SKM-1 (cell line): ENCODE data around the gene PCDHA8.
"Not testable (repeated sequence)": the region's sequence is repeated elsewhere in the genome, so short reads cannot be mapped to it uniquely, and the experiment has no call there.

Experiments
- DNase-seq: peaks from one replicate; lab custom pipeline; 2025; ENCODE audit not compliant: unreplicated experiment; lab: John Stamatoyannopoulos, UW

PCDHA8 gene

DNA sequence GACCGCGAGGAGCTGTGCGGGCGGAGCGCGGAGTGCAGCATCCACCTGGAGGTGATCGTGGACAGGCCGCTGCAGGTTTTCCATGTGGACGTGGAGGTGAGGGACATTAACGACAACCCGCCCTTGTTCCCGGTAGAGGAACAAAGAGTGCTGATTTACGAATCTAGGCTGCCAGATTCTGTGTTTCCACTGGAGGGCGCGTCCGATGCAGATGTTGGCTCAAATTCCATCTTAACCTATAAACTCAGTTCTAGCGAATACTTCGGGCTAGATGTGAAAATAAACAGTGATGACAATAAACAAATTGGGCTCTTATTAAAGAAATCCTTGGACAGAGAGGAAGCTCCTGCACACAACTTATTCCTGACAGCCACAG lies 12.6 kb upstream of the PCDHA8 start:
- no peak for DNase-seq

DNA sequence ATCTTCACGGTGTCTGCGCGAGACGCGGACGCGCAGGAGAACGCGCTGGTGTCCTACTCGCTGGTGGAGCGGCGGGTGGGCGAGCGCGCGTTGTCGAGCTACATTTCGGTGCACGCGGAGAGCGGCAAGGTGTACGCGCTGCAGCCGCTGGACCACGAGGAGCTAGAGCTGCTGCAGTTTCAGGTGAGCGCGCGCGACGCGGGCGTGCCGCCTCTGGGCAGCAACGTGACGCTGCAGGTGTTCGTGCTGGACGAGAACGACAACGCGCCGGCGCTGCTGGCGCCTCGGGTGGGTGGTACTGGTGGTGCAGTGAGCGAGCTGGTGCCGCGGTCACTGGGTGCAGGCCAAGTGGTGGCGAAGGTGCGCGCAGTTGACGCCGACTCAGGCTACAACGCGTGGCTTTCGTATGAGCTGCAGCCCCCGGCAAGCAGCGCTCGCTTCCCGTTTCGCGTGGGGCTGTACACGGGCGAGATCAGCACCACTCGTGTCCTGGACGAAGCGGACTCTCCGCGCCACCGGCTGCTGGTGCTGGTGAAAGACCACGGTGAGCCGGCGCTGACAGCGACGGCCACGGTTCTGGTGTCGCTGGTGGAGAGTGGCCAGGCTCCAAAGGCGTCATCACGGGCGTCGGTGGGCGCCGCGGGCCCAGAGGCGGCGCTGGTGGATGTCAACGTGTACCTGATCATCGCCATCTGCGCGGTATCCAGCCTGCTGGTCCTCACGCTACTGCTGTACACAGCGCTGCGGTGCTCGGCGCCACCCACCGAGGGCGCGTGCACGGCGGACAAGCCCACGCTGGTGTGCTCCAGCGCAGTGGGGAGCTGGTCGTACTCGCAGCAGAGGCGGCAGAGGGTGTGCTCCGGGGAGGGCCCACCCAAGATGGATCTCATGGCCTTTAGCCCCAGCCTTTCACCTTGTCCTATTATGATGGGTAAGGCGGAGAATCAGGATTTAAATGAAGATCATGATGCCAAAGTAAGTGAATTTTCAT lies 11.2 kb upstream of the PCDHA8 start:
- not testable (repeated sequence) for DNase-seq

DNA sequence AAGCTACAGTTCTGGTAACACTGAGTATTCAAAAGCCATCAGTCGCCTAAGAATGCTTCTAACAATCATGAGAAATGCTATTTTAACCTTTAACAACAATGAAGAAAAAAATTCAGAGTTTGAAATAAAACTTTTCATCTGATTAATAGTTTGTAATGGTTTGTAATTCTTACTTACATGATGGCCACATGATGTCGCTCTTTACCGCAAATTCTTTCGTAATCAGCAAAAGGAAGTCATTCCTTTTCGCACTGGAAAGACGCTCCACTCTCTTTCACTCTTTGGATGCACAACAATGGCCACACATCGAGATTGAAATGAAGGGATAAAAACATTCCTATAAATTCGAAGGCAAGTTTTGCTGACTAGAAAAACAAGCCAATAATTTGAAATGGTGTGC lies 7.0 kb upstream of the PCDHA8 start, which contains the start of gene PCDHA7:
Gene PCDHA7, plus strand, starts transcription at position 277 of the 400 bp plus-strand sequence. Its CDS starts 115 bp downstream, at position 392.
- DNase-seq: no peak

DNA sequence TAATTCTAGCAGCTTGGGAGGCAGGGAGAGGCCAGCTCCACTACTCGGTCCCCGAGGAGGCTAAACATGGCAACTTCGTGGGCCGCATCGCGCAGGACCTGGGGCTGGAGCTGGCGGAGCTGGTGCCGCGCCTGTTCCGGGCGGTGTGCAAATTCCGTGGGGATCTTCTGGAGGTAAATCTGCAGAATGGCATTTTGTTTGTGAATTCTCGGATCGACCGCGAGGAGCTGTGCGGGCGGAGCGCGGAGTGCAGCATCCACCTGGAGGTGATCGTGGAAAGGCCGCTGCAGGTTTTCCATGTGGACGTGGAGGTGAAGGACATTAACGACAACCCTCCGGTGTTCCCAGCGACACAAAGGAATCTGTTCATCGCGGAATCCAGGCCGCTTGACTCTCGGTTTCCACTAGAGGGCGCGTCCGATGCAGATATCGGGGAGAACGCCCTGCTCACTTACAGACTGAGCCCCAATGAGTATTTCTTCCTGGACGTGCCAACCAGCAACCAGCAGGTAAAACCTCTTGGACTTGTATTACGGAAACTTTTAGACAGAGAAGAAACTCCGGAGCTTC lies 6.5 kb upstream of the PCDHA8 start:
- not testable (repeated sequence) for DNase-seq

DNA sequence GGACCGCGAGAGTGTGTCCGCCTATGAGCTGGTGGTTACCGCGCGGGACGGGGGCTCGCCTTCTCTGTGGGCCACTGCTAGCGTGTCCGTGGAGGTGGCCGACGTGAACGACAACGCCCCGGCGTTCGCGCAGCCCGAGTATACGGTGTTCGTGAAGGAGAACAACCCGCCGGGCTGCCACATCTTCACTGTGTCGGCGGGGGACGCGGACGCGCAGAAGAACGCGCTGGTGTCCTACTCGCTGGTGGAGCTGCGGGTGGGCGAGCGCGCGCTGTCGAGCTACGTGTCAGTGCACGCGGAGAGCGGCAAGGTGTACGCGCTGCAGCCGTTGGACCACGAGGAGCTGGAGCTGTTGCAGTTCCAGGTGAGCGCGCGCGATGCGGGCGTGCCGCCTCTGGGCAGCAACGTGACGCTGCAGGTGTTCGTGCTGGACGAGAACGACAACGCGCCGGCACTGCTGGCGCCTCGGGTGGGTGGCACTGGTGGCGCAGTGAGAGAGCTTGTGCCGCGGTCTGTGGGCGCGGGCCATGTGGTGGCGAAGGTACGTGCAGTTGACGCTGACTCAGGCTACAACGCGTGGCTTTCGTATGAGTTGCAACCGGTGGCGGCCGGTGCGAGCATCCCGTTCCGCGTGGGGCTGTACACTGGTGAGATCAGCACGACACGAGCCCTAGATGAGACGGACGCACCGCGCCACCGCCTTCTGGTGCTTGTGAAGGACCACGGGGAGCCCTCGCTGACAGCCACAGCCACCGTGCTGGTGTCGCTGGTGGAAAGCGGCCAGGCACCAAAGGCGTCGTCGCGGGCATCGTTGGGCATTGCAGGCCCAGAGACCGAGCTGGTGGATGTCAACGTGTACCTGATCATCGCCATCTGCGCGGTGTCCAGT lies 5.1 kb upstream of the PCDHA8 start:
- DNase-seq: no peak

DNA sequence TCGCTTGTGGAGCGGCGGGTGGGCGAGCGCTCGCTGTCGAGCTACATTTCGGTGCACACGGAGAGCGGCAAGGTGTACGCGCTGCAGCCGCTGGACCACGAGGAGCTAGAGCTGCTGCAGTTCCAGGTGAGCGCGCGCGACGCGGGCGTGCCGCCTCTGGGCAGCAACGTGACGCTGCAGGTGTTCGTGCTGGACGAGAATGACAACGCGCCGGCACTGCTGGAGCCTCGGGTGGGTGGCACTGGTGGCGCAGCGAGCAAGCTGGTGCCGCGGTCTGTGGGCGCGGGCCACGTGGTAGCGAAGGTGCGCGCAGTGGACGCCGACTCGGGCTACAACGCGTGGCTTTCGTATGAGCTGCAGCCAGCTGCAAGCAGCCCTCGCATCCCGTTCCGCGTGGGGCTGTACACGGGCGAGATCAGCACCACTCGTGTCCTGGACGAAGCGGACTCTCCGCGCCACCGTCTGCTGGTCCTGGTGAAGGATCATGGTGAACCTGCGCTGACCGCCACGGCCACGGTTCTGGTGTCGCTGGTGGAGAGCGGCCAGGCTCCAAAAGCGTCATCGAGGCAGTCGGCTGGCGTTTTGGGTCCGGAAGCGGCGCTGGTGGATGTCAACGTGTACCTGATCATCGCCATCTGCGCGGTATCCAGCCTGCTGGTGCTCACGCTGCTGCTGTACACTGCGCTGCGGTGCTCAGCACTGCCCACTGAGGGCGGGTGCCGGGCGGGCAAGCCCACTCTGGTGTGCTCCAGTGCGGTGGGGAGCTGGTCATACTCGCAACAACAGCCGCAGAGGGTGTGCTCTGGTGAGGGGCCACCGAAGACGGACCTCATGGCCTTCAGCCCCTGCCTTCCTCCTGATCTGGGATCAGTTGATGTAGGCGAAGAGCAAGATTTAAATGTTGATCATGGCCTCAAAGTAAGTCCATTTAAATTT lies 2.1 kb downstream of the PCDHA8 start:
- no peak for DNase-seq

DNA sequence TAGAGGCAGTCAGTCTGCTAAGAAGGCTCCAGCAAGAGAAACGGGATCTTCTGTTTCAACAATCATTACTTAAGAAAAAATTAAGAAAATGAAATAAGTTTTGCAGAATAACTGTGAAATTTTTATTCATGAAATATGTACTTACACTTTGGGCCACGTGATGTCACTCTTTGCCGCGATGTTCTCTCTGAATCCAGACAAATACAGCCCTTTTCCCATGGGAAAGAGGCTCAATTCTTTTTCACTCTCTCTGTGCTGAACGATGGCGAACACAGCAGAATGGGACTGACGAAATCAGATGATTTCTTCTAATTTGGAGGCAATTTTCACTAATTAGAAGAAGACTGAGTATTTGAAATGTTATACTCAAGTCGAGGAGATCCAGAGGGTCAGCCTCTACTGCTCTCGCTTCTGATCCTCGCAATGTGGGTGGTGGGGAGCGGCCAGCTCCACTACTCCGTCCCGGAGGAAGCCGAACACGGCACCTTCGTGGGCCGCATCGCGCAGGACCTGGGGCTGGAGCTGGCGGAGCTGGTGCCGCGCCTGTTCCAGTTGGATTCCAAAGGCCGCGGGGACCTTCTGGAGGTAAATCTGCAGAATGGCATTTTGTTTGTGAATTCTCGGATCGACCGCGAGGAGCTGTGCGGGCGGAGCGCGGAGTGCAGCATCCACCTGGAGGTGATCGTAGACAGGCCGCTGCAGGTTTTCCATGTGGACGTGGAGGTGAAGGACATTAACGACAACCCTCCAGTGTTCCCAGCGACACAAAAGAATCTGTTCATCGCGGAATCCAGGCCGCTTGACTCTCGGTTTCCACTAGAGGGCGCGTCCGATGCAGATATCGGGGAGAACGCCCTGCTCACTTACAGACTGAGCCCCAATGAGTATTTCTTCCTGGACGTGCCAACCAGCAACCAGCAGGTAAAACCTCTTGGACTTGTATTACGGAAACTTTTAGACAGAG lies 7.4 kb downstream of the PCDHA8 start, which contains the start of gene PCDHA9:
Gene PCDHA9, plus strand, starts transcription at position 244 of the 964 bp plus-strand sequence. Its CDS starts 114 bp downstream, at position 358.
- DNase-seq: not testable (repeated sequence)

DNA sequence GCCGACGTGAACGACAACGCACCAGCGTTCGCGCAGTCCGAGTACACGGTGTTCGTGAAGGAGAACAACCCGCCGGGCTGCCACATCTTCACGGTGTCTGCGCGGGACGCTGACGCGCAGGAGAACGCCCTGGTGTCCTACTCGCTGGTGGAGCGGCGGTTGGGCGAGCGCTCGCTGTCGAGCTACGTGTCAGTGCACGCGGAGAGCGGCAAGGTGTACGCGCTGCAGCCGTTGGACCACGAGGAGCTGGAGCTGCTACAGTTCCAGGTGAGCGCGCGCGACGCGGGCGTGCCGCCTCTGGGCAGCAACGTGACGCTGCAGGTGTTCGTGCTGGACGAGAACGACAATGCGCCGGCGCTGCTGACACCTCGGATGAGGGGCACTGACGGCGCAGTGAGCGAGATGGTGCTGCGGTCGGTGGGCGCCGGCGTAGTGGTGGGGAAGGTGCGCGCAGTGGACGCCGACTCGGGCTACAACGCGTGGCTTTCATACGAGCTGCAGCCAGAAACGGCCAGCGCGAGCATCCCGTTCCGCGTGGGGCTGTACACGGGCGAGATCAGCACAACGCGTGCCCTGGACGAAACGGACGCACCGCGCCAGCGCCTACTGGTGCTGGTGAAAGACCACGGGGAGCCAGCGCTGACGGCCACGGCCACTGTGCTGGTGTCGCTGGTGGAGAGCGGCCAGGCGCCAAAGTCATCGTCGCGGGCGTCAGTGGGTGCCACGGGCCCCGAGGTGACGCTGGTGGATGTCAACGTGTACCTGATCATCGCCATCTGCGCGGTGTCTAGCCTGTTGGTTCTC lies 9.0 kb downstream of the PCDHA8 start:
- not testable (repeated sequence) for DNase-seq

DNA sequence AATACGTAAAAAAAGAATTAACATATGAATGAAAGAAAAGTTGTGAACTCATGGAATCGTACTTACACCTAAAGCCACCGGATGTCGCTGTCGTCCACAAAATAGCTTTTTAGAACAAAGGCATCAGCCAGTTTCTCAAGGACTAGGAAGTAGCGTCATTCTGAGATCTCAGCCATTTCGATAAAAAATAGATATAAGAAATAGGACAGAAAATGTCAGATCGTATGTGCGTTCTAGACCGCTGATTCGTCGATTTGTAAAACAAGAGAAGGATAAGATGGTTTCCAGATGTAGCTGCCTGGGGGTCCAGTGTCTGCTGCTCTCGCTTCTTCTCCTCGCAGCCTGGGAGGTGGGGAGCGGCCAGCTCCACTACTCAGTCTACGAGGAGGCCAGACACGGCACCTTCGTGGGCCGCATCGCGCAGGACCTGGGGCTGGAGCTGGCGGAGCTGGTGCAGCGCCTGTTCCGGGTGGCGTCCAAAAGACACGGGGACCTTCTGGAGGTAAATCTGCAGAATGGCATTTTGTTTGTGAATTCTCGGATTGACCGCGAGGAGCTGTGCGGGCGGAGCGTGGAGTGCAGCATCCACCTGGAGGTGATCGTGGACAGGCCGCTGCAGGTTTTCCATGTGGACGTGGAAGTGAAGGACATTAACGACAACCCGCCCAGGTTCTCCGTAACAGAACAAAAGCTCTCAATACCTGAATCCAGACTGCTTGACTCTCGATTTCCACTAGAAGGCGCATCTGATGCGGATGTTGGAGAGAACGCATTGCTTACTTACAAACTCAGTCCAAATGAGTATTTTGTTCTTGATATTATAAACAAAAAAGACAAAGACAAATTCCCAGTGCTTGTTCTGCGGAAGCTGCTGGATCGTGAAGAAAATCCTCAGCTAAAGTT lies 15.0 kb downstream of the PCDHA8 start, which contains the start of gene PCDHA10:
Gene PCDHA10, plus strand, starts transcription at position 126 of the 903 bp plus-strand sequence. Its CDS starts 152 bp downstream, at position 278.
- no peak for DNase-seq

DNA sequence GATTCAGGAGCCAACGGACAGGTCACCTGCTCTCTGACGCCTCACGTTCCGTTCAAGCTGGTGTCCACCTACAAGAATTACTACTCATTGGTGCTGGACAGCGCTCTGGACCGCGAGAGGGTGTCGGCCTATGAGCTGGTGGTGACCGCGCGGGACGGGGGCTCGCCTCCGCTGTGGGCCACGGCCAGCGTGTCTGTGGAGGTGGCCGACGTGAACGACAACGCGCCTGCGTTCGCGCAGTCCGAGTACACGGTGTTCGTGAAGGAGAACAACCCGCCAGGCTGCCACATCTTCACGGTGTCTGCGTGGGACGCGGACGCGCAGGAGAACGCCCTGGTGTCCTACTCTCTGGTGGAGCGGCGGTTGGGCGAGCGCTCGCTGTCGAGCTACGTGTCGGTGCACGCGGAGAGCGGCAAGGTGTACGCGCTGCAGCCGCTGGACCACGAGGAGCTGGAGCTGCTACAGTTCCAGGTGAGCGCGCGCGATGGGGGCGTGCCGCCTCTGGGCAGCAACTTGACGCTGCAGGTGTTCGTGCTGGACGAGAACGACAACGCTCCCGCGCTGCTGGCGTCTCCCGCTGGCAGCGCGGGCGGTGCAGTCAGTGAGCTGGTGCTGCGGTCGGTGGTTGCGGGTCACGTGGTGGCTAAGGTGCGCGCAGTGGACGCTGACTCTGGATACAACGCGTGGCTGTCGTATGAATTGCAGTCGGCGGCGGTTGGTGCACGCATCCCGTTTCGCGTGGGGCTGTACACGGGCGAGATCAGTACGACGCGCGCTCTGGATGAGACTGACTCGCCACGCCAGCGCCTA lies 16.4 kb downstream of the PCDHA8 start:
- no peak for DNase-seq

DNA sequence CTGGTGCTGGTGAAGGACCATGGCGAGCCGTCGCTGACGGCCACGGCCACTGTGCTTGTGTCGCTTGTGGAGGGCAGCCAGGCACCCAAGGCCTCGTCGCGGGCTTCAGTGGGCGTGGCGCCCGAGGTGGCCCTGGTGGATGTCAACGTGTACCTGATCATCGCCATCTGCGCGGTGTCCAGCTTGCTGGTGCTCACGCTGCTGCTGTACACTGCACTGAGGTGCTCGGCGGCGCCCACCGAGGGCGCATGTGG lies 16.9 kb downstream of the PCDHA8 start:
- no peak for DNase-seq

DNA sequence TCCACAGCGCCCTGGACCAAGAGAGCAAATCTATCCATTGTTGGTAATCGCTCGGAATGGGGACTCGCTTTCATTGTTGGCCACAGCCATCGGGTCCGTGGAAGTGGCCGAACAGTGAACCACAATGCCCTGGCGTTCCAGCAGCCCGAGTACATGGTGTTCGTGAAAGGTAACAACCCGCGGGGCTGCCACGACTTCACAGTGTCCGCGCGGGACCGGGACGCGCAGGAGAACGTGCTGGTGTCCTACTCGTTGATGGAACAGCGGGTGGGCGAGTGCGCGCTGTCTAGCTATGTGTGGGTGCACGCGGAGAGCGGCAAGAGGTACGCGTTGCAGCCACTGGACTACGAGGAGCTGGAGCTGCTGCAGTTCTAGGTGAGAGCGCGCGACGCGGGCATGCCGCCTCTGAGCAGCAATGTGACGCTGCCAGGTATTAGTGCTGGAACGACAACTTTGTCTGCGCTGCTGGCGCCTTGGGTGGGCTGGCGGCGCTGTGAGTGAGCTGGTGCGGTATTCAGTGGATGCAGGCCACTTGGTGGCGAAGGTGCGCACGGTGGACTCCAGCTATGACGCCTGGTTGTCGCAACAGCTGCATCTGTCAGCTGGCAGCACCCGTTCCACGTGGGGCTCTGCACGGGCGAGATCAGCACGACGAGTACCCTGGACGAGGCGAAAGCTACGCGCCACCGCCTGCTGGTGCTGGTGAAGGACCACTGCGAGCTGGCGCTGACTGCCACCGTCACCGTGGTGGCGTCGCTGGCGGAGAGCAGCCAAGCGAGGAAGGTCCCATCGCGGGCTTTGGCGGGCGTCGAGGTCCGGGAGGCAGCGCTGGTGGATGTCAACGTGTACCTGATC lies 21.7 kb downstream of the PCDHA8 start:
- no peak for DNase-seq

DNA sequence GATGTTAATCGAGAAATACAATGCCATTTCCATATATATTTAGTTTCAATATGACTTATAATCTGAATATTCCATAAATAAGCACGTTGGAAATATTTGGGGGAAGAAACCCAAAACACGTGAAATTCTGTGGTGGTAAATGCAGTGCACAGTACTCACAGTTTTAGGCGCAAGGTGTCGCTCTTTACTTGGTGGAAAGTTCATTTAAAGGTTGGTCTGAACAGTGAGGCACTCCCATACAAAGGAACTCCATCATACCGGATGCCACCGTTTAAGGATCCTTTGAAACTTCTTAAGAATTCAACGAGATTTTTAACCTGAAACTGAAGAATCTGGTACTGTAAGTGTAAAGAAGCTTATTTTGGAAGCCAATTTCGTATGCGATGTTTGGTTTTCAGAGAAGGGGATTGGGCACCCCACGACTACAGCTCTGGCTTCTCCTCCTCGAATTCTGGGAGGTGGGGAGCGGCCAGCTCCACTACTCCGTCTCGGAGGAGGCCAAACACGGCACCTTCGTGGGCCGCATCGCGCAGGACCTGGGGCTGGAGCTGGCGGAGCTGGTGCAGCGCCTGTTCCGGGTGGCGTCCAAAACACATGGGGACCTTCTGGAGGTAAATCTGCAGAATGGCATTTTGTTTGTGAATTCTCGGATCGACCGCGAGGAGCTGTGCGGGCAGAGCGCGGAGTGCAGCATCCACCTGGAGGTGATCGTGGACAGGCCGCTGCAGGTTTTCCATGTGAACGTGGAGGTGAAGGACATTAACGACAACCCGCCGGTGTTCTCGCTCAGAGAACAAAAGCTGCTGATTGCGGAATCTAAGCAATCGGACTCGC lies 28.0 kb downstream of the PCDHA8 start, which contains the start of gene PCDHA11:
Gene PCDHA11, plus strand, starts transcription at position 237 of the 834 bp plus-strand sequence. Its CDS starts 147 bp downstream, at position 384.
- DNase-seq: no peak

DNA sequence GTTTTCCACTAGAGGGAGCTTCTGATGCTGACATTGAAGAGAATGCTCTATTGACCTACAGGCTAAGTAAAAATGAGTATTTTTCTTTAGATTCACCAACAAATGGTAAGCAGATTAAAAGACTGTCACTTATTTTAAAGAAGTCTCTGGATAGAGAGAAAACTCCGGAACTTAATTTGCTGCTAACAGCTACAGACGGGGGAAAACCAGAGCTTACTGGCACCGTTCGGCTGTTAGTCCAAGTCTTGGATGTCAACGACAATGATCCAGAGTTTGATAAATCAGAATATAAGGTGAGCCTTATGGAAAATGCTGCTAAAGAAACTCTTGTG lies 28.5 kb downstream of the PCDHA8 start:
- DNase-seq: no peak
